HG02623 (cell line): ENCODE measurements around the gene IL17F.

Source experiments
- ATAC-seq: cut with Tn5 transposase; IDR thresholded peaks from one replicate; pipeline ENCODE4 v1.9.1; 2021; ENCODE audit warnings: moderate library complexity; ENCODE audit not compliant: unreplicated experiment

The IL17F gene

DNA sequence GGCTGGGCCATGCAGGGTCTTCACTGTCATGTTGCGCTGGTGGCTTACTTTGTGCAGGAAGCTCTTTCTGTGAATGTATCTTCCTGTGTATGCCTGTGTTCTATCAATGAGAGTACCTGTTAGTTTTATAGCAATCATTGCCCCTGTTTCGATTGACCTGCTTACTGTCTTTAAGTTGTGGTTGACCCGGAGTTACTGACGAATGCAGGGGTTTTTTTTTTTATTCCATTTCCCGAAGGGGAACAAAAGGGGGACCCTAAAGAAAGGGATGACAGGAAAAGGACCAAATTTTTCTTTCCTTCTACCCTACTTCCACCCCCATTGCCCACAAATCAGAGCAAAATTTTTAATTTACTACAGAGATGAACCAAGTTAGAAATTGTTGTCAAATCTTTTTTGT lies at the start of gene IL17F:
TSS of gene IL17F (minus strand) at position 101 of the 400 bp plus-strand sequence. CDS start at position 30, 71 bp downstream.
- ATAC-seq = no peak

DNA sequence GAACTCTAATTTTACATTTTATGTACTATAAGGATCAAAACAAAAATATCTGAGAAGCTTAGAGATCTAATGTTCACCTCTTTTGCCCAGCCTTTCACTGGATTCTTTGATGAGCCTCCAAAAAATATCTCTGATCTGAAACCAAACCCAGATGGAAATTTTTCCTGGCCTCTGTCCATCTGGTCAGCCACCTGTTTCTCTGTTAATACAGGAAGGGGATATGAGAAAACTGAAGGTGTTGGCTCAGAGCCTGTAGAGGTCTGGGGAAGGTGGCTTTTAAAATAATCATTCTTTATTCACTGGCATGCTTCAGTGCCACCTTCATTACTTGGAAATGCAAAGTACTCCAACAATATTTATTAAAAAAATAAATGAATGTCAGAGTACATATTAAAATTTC lies 48.8 kb upstream of the IL17F start:
- ATAC-seq = no peak

DNA sequence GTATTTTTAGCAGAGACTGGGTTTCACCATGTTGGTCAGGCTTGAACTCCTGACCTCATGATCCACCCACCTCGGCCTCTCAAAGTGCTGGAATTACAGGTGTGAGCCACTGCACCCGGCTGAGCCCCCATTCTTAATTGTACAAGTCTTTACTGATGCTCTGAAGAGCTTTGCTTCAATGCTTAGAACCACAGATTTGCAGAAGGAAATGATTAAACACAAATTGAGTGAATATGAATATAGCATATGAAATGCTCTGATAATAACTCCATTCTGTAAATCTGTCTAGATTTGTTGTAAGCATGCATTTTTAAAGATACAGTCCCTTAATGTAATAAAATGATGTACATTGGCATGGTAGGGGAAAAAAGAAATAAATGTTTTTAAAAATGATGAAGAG lies 44.5 kb upstream of the IL17F start:
- no peak for ATAC-seq

DNA sequence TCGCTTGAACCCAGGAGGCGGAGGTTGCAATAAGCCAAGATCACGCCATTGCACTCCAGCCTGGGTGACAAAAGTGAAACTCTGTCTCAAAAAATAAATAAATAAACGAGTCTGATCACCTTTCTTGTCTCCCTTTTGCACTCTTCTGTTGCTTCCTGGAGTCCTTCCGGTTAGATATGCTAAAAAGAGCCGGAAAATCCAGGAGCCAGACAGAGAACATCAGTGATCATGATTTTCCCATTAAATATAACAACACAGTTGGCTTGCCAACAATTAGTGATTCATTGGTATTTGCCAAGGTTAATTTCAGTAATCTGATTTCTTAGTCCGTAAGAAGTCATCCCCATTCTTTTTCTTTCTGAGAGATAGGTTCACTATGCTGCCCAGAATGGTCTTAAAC lies 43.9 kb upstream of the IL17F start:
- no peak for ATAC-seq

DNA sequence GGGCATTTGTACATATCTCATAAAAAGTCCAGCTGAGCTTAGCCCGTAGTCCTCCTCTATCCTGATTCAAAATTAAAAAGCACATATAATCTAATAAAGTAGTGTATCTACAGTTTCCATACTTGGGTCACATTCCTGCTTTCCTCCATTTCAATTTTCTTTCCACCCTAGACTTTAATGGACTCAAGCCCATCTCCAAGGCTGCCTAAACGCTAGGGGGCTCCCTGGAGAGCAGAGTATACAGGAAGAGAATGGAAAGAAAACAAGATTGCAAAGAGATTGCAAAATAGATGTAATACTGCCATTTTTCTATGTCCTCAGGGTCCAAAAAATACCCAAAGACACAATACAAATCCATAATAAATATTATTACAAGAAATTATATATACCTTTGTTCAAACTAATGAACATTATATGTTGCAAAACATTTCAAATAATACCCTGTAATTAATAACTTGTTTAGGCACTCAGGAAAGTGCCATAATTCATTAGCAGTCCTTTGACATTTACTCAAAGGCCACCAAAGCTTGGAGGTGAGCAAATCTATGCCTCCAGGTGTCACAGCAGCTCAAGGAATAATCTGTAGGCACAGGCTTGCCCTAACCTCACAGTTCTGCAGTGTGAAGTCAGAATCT lies 42.6 kb upstream of the IL17F start:
- ATAC-seq = no peak

DNA sequence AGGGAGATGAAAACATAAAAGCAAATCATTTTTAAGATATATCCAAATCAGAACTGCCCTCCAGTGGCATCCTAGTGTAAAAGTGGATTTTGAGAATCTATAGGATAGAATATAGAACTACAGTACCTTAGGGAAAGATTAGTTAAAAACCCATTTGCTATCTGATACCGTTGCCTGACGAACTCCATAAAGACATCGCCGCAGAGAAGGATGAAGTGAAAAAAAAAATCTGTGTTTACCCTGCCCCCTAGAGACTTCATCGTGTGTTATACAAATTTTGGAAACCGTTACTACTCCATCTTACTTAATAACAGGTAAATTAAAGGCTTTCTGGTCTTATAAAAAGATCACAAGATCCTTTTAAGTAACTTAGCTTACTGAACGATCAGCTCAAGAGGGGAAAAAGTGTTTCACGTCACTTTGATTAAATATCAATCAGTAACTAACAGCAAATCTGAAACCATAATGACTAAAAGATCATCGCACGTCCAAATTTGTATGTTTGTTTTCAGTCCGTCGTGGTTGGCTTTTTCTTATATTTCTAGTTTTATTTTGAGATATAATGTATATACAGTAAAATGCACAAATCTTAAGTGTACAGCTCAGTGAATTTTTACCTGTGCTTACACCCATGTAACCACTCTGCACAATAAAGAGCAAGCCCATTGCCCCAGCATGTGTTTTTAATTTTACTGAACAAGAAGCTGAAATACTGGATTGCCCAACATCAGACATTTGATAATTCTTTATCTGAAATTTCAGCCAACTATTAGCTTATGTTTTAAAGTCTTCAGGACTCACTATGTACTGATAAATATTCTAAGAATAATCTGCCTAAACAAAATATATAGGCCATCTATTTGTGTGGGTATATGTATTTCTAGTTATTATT lies 41.1 kb upstream of the IL17F start:
- no peak for ATAC-seq

DNA sequence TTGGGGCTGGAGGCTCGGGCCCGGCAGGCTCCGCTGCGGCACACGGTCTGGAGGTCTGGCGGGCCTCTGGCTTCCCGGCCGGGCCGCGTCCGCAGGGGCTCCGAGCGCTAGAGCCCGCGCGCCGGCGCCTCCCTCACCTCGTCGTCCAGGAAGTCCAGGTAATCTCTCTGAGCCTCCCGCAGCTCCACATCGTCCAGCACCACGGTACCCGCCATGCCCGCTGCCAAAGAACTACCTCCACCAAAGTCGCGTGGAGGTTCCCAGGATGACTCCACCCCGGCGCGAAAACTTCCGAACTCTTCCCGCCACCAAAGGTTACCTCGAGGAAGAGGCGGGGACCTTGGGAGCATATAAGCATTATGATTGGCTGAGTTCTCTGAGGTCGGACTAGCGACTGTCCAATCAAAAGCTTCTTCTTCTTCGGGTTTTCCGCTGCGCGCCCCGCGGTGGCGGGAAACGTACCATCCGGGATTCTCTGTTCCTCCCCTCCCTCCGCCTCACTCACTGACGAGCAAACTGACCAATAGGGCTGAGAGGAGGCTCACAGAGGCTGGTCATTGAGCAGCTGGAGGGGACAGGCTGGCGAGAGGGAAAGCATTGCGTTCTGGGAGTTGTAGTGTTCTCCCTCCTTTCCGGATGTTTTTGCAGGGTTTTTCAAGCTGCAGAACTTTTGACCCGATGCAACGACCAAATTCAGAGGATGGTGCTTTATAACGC lies 40.3 kb upstream of the IL17F start, which contains the start of gene MCM3:
TSS of gene MCM3 (minus strand) at position 283 of the 717 bp plus-strand sequence. CDS start at position 215, 68 bp downstream.
- ATAC-seq = peak; percentile 96

DNA sequence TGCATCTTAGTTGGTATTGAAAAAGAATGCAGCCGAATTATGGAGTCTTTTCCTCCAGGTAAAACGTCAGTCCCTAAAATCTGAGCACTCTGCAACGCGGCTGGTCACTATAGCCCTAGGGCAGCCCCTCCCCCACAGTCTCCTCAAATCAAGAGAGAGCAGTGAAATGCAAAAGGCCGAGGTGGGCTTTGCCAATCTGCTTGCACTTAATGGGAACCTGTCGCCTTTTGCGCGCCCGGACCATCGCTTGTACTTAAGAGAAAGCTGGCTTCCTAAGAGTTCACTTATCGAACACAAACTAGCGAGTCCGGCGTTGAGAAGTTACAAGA lies 39.8 kb upstream of the IL17F start:
- ATAC-seq = peak; percentile 0

DNA sequence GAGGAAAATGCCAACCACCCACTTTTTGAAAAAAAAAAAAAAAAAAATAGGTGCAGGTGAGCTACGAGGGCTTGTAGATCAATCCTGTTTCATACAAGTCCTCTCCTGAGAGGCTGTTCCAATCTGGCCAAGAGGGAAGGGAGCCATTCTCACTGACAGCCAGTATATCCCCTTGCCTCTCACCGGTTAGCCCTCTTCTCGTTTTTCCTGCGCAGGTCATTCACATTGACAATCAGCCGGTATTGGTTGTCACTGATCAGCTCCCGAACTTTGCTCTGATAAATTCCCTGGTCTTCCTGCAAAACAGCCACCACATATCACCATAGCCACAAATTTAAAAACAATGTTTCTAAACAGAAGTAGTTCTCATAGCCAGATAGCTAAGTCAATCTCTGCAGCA lies 38.8 kb upstream of the IL17F start:
- ATAC-seq = no peak

DNA sequence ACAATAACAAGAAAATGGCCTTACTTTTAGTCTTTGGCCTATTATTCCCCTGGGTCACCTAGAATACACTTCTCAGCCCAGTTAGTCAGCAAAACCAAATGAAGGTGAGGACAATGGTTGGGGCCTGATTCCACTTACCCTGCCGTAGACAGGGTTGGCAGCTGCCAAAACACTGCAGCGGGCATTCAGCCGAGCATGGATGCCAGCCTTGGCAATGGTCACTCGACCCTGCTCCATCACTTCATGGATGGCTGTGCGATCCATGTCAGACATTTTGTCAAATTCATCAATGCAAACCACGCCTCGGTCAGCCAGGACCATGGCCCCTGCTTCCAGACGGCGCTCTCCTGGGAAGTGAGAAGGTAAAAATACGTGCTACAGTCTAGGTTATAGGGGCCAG lies 31.8 kb upstream of the IL17F start:
- no peak for ATAC-seq

DNA sequence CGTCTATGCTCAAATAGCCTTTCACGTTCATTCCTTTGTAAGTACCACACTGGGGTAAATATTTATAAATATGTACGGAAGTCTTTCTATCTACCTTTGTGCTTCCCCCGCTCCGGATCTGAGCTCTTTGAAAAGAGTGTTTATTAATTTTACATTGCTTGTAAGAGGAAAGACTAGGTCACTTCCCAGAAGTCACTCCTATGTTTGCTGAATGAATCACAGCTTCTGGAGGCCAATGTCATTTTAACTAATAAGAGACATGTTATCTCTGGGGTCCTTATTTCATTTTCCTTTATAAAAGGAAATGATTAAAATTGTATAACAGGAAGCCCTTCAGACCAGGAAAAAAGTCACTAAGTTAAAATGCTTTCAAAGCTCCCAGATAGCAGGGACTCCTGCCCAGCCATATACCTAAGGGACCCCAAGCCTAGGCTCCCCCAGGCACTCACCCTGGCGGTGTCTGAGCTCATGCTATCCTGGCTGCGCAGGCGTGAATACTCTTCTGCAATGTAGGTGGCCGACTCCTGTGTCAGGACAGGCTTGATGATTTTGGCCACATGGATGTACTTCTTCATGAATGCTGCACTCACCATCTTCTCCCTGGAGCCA lies 27.7 kb upstream of the IL17F start:
- no peak for ATAC-seq

DNA sequence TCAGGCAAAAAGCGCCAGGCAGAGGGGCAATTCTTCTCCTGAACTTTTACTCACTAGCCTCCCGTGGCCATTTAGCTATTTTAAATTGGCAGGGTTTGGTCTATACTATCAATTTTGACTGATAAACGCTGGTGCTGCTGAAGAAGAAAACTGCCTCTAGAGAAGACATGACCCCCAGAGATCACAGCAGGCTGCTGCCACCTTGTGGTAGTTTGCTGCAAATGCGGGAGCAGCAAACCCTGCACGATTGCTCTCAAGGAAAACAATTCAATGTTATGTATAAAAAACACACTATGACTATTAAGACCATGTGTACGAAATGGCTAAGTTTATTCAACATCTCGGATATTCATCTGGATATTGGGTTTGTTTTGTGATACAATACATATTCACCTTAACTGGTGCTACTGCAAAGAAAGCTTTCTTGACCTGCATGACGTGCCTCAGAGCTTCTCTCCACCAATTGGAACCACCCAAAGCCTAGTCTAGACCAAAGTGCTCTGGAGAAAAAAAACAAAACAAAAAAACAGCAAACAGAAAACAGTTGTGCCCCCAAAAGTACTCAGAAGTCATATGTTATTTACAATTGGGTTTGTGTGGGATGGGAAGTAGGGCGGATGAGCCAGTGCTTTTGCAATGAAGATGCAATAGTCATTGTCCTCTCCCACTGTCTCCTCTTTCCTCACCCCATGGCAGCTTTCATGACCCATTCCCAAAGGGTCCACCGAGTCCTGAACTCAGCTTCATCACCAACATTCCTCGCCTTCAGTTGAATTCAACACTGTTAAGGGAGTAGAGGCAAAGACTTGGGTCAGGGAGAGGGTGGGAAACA lies 19.6 kb upstream of the IL17F start:
- peak; percentile 63 for ATAC-seq

DNA sequence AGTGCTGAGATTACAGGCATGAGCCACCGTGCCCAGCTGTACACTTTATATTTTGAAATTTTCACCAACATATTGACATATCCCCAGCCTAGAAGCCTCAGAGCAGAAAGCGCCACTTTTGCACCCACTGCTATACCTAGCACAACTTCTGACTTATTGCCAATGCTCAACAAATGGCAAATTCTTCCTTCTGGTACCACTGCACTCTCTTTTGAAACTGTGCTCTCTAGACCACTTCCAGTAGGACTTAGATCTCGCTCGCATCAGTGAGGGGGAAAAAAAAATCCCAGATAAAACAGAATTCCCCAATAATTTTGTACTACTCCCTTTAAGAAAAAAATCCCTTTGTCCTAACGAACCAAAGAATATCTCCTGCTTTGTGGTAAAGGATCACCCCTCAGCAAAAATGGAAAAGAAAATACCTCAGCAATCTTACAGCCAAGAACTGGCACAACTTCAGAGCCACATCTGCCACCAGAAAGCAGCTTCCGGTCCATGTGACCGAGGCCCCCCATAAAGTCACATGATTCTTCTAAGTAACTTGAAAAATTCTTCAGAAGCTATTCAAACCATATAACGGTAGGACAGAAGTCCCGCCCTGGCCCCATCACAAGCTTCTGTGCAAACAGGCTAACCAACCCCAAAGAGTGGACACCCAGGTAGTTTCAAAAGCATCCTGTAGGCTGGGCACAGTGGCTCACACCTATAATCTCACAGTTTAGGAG lies 18.5 kb upstream of the IL17F start:
- no peak for ATAC-seq

DNA sequence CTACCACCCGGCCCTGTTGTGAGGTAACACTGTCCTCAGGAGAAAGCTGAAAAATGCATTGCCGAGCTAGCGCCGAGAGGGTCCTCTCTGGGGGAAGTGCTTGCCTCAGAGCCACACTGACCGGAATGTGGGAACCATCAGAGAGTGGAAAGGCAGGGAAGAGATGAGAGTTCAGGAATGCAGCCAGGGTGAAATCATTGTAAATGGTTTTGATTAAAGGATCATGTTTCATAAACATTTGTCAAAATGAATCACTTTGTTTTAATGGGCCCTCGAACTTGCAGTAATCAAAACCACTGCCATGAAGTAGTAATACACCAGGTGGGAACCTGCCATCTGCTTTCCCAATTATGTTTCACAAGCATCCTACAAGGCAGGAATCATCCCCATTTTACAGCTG lies 16.9 kb upstream of the IL17F start:
- no peak for ATAC-seq

DNA sequence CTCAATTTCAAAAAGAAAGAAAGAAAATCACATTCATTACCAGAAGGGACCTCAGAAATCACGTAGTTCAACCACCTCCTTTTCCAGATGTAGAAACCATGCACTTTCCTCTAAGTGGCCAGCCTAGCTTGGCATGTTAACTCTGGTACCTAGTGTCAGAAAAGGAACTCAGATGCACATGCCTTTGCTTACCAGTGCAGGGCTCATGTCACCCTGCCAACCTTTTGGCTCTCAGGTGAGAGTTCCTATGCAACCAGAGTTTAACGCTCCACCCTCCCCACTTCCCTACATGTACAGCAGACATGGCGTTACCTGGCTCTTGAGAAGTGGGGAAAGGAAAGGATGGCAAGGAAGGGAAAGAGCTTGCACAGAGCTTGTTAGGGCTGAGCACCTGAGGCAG lies 16.3 kb upstream of the IL17F start:
- no peak for ATAC-seq

DNA sequence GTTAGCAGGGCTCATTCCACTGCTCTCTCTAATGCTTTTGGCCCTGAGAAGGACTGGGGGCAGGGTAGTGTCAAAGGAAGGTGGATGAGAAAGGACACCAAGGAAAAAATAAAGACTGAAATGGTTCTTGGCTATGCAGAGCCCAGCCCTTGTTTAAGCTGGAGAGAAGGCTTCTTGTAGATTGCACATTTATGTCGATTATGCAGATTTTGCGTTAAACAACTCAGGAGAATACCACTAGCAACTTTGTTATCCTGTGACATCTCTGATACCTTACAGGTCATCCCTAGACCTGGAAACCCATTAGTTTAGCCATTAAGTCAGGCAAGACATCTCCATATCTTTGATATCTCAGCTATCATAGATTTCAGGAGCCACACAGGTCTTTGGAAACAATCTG lies 11.1 kb upstream of the IL17F start:
- ATAC-seq = no peak

DNA sequence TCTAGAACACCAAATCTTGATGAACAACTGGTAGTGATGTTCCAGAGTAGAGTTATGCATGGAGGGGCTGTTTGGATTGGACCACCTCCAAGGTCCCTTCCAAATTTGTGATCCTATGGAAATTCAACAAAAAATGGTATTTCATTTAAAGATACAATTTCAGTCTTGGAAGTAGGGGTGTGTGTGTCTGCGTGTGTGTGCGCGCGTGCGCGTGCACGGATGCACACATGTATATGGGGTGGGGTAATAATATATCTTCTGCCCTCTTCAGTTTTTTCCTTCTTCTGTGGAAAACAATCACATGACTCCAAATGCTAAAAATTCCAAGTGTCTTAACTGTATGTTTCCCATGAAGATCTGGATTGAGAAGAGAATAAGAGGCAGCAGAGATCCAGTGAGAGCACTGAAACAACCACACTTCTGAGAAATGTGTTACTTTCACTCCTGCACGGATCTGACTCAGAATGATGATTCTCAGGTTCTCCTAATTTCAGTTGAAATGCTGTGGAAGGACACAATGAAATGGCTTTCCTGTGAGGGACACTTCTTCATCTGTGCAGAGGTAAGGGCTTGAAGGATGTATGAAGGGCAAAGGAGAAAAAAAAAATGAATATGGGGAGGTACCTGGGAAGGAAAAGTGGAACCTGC lies 10.6 kb upstream of the IL17F start:
- ATAC-seq = no peak

DNA sequence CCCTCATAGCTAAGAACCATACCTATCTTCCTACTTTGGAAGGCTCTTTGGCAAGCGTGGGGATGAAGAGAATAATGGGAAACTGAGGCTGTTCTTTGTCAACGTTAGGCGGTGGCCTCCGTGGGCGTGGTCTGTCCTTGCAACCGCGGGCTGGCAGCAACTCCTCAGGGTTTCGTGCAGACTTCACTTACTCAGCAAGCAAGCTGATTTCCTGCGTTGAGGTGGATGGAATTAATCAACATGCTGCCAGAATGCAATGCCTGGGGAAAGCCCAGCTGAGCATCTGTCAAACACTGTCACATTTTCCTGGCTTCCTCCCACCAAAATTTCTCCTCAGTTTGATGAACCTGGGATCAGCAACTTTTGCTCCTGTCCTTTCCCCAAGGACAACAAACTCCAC lies 9.2 kb upstream of the IL17F start:
- no peak for ATAC-seq

DNA sequence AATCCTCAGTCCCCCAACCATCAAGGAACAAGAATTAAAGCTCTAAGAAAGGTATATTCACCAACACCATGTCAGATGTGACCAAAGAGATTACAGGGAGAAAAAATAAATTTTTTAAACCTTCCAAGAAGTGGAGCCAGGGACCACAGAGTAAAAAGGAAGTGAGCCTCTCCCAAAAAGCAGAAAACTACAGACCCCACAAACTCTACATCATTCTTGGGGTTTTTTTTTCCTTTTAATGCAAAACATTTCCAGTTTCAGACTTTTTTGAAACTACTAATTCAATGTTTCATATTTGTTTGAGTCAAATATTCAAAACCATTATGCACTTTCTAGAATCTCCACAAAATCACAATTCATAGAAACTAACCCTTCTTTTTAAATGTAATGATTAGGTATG lies 6.8 kb upstream of the IL17F start:
- no peak for ATAC-seq
